Activated T-cell treated with anti-CD3 and anti-CD28 coated beads, Interleukin-2, amount 50 U/mL, for 4 hours (primary cell): ENCODE data around the gene MAGEA4. TPM values are rescaled to one million over a fixed set of nuclear protein-coding genes. Genes with fewer than 3 reads are reported as not detected.

Experiments
- ATAC-seq, 2 donors: fragments of 200-7000 bp; cut with Tn5 transposase; one replicate each; pipeline ENCODE4 v1.10.0; 2021
- DNase-seq: peaks from one replicate; pipeline ENCODE4 v3.0.0-alpha.2; 2020
- H3K27me3 Mint-ChIP-seq: one replicate; pipeline ENCODE4 v1.8.0; 2021; ENCODE audit warnings: low read depth, mixed read lengths
- H3K36me3 Mint-ChIP-seq: one replicate; pipeline ENCODE4 v1.8.0; 2022; ENCODE audit warnings: mixed read lengths; ENCODE audit not compliant: insufficient read depth
- H3K4me1 Mint-ChIP-seq: one replicate; pipeline ENCODE4 v1.8.0; 2021; ENCODE audit warnings: low read depth, mixed read lengths
- H3K4me3 Mint-ChIP-seq: one replicate; pipeline ENCODE4 v1.8.0; 2021; ENCODE audit warnings: mild to moderate bottlenecking, moderate library complexity, mixed read lengths
- H3K9me3 Mint-ChIP-seq: one replicate; pipeline ENCODE4 v1.8.0; 2021; ENCODE audit warnings: mixed read lengths
- total RNA-seq, 3 donors: library from RNA; stranded (reverse); gene quantifications; one replicate each; pipeline ENCODE4 v1.2.1, GENCODE V29; 2021

Gene MAGEA4
- not detected for total RNA-seq

- Mint-ChIP-seq H3K36me3 (no peaks in the 10 kb centered on the region), H3K27me3 (no peaks in the 10 kb centered on the region), H3K4me3 (no peak within 1 kb of the TSS), H3K9me3 (no peaks in the 10 kb centered on the region), H3K4me1 (no peaks in the 10 kb centered on the region)
- ATAC-seq, result no peak
- no peak for DNase-seq
Measured at GRCh38 chrX:151912780-151913179, at the start of gene MAGEA4. Gene MAGEA4 (plus strand): TSS chrX:151912889. CDS start chrX:151923665, 10,776 bp downstream.

- no peak for ATAC-seq
- no peak overlapping the region for H3K4me3 Mint-ChIP-seq
- H3K27me3 Mint-ChIP-seq, result peaks cover 2% of the 10 kb centered on the region
- peaks cover 4% of the 10 kb centered on the region for H3K9me3 Mint-ChIP-seq
- DNase-seq, result no peak
- no peaks in the 10 kb centered on the region for H3K4me1 Mint-ChIP-seq
- H3K36me3 Mint-ChIP-seq, result no peaks in the 10 kb centered on the region
Measured at GRCh38 chrX:151870602-151871001, 42.1 kb upstream of the MAGEA4 start.

- Mint-ChIP-seq H3K4me1 (no peaks in the 10 kb centered on the region), H3K36me3 (no peaks in the 10 kb centered on the region), H3K27me3 (peaks cover 2% of the 10 kb centered on the region), H3K9me3 (peaks cover 4% of the 10 kb centered on the region), H3K4me3 (no peak overlapping the region)
- DNase-seq (no peak), ATAC-seq (no peak)
Measured at GRCh38 chrX:151871244-151871643, 41.4 kb upstream of the MAGEA4 start.

- Mint-ChIP-seq H3K4me3 (no peak overlapping the region), H3K4me1 (no peaks in the 10 kb centered on the region), H3K9me3 (peaks cover 4% of the 10 kb centered on the region), H3K36me3 (no peaks in the 10 kb centered on the region), H3K27me3 (peaks cover 2% of the 10 kb centered on the region)
- no peak for ATAC-seq
- DNase-seq, result no peak
Measured at GRCh38 chrX:151873096-151873495, 39.6 kb upstream of the MAGEA4 start.

GRCh38 chrX:151875270-151876026 is 37.2 kb upstream of the MAGEA4 start:
- Mint-ChIP-seq H3K36me3 (no peaks in the 10 kb centered on the region), H3K4me1 (no peaks in the 10 kb centered on the region), H3K4me3 (no peak overlapping the region), H3K27me3 (peaks cover 6% of the 10 kb centered on the region), H3K9me3 (no peaks in the 10 kb centered on the region)
- no peak for ATAC-seq
- DNase-seq, result no peak

GRCh38 chrX:151878574-151878973 is 34.1 kb upstream of the MAGEA4 start:
- Mint-ChIP-seq H3K4me3 (no peak overlapping the region), H3K9me3 (no peaks in the 10 kb centered on the region), H3K4me1 (no peaks in the 10 kb centered on the region), H3K36me3 (no peaks in the 10 kb centered on the region), H3K27me3 (peaks cover 4% of the 10 kb centered on the region)
- ATAC-seq (no peak), DNase-seq (no peak)

- Mint-ChIP-seq H3K36me3 (no peaks in the 10 kb centered on the region), H3K4me3 (no peak overlapping the region), H3K4me1 (no peaks in the 10 kb centered on the region), H3K9me3 (no peaks in the 10 kb centered on the region), H3K27me3 (peaks cover 4% of the 10 kb centered on the region)
- ATAC-seq, result no peak
- no peak for DNase-seq
Measured at GRCh38 chrX:151879856-151880255, 32.8 kb upstream of the MAGEA4 start.

GRCh38 chrX:151880895-151881294 is 31.8 kb upstream of the MAGEA4 start:
- DNase-seq (no peak), ATAC-seq (no peak)
- H3K27me3 Mint-ChIP-seq, result peaks cover 4% of the 10 kb centered on the region
- no peaks in the 10 kb centered on the region for H3K4me1 Mint-ChIP-seq
- H3K9me3 Mint-ChIP-seq, result no peaks in the 10 kb centered on the region
- H3K36me3 Mint-ChIP-seq, result no peaks in the 10 kb centered on the region
- no peak overlapping the region for H3K4me3 Mint-ChIP-seq

- no peaks in the 10 kb centered on the region for H3K4me1 Mint-ChIP-seq
- H3K36me3 Mint-ChIP-seq, result no peaks in the 10 kb centered on the region
- H3K27me3 Mint-ChIP-seq, result no peaks in the 10 kb centered on the region
- no peaks in the 10 kb centered on the region for H3K9me3 Mint-ChIP-seq
- DNase-seq (no peak), ATAC-seq (no peak)
- no peak overlapping the region for H3K4me3 Mint-ChIP-seq
Measured at GRCh38 chrX:151889421-151889820, 23.3 kb upstream of the MAGEA4 start.

GRCh38 chrX:151896734-151897474 is 15.8 kb upstream of the MAGEA4 start:
- H3K9me3 Mint-ChIP-seq, result no peaks in the 10 kb centered on the region
- no peaks in the 10 kb centered on the region for H3K36me3 Mint-ChIP-seq
- DNase-seq, result no peak
- peaks cover 2% of the 10 kb centered on the region for H3K27me3 Mint-ChIP-seq
- no peak for ATAC-seq
- H3K4me1 Mint-ChIP-seq, result no peaks in the 10 kb centered on the region
- H3K4me3 Mint-ChIP-seq, result no peak overlapping the region

- no peaks in the 10 kb centered on the region for H3K36me3 Mint-ChIP-seq
- H3K4me1 Mint-ChIP-seq, result no peaks in the 10 kb centered on the region
- H3K4me3 Mint-ChIP-seq, result no peak overlapping the region
- DNase-seq (no peak), ATAC-seq (no peak)
- H3K27me3 Mint-ChIP-seq, result peaks cover 2% of the 10 kb centered on the region
- H3K9me3 Mint-ChIP-seq, result no peaks in the 10 kb centered on the region
Measured at GRCh38 chrX:151899622-151900021, 13.1 kb upstream of the MAGEA4 start.

- H3K9me3 Mint-ChIP-seq, result no peaks in the 10 kb centered on the region
- peaks cover 2% of the 10 kb centered on the region for H3K27me3 Mint-ChIP-seq
- DNase-seq (no peak), ATAC-seq (no peak)
- no peaks in the 10 kb centered on the region for H3K4me1 Mint-ChIP-seq
- no peaks in the 10 kb centered on the region for H3K36me3 Mint-ChIP-seq
- H3K4me3 Mint-ChIP-seq, result no peak overlapping the region
Measured at GRCh38 chrX:151901826-151902225, 10.9 kb upstream of the MAGEA4 start.

- Mint-ChIP-seq H3K9me3 (no peaks in the 10 kb centered on the region), H3K4me1 (no peaks in the 10 kb centered on the region), H3K4me3 (no peak overlapping the region), H3K27me3 (peaks cover 2% of the 10 kb centered on the region), H3K36me3 (no peaks in the 10 kb centered on the region)
- ATAC-seq (no peak), DNase-seq (no peak)
Measured at GRCh38 chrX:151902813-151903591, 9.7 kb upstream of the MAGEA4 start.

GRCh38 chrX:151904989-151905388 is 7.7 kb upstream of the MAGEA4 start:
- Mint-ChIP-seq H3K36me3 (no peaks in the 10 kb centered on the region), H3K4me1 (no peaks in the 10 kb centered on the region), H3K27me3 (peaks cover 2% of the 10 kb centered on the region), H3K9me3 (no peaks in the 10 kb centered on the region), H3K4me3 (no peak overlapping the region)
- ATAC-seq (no peak), DNase-seq (no peak)
